ENCODE measurements around the gene COX20.

COX20 gene

DNA sequence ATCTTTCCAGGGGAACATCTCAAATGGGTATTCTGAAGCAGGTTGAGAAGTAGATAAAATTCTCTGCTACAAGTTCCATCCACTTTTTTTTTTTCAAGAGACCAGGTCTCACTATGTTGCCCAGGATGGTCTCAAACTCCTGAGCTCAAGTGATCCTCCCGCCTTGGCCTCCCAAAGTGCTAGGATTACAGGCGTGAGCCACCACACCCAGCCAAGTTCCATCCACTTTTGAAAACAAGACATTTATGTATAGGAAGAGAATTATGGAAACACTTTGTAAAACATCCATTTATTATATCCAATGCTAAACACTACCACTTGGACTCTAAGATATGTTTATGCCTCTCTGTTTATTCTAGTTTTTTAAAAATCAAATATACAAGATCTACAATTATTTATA, 15.4 kb downstream of the COX20 start:
- DNase-seq (ENCODE audit: low read depth in 1 of 2, low spot score in 1 of 2): no peak

DNA sequence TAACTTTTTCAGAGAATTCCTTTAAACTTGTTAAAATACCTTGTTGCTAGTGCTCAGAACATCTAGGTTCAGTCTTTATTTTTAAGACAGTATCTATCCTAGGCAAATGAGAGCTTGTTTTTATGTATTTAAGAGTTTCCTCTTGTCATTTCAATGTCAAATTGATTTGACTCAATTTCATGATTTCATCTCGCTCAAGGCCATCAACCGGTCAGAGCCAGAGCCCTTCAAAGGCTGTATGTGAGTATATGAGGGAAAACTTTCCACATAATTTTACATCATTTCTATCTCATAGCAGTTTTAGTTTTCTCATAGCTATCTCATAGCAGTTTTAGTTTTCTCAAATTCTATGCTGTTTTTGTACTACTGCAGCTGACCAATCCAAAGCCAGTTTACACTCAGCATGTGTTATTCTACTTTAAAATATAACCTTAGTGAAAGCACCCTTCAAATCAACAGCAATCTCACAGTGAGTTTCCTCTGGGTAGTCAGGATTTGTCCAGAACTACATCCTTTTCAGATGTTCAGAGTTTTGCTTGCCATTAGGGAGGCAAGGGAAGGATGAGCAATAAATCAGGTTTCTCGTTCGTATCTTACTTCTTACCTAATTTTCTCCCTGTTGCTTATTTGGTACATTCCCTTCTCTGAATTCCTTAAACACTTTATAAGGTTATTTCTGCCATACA, 16.2 kb downstream of the COX20 start:
- DNase-seq (ENCODE audit: low read depth in 1 of 2, low spot score in 1 of 2): no peak

DNA sequence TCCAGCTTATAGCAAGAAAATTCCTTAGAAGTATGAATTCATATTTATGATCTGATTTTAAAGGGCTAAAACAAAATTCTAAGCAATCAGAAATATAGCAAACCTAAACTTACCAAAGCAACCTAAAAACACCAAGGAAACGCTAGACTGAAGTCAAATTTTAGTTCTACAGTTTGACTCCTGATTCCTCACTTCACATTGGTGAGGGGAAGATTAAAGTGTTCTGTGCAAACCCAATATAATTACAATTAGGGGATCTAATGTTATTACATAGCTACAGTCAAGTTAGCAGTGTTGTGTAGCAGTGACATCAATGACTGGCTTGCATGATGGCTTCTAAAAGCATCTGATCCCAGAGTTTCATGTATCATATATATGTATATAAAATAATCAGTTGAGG, 17.2 kb downstream of the COX20 start:
- DNase-seq (ENCODE audit: low read depth in 1 of 2, low spot score in 1 of 2): no peak

DNA sequence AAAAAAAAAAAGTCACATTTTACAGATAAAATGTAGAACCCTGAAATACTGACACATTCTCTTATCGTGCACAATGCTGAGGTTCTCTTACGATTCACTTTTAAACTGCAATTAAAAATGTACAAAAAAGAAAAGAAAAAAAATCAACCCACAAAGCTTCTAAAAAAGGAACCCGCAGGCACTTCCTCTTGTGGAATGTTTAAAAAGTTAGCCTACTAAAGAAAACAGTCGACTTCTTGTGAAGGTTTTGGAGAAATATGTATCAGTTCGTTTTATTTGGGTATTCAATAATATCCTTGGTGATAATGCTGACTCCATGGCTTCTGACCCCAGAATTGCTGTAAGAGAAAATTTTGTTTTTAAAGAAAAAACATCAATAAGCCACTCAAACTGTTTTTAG, 18.7 kb downstream of the COX20 start:
- DNase-seq (ENCODE audit: low read depth in 1 of 2, low spot score in 1 of 2): no peak

DNA sequence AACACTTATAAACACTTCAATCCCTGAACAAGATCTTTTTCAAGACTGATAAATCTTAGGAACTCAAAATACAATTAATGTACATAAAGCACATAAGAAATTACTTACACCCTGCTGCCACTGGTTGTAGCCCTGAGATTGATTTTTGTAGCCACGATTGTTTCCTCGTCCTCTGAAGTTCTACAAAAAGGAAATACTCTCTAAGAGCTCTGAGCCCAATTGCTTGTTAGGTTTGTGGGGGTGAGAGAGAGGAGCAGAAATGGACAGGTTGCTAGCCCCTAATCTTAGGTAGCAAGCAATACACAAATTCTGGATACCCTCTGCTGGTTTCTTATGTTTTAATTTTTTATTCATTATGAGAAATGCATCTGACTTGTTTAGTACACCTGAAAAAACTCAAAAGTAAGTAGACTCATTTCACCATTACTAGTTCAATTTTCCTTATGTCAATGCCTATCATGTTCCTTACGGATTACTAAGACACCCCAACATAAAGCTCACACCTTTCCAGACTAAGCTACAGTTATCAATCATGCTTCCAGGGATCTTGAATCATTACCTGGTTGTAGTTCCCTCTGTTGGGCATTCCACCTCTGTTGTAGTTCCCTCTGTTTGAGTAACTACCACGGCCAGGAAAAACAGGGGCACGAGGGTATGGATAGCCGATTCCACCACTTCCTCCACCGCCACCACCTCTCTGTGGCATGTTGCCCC, 19.6 kb downstream of the COX20 start:
- no peak for DNase-seq (ENCODE audit: low read depth in 1 of 2, low spot score in 1 of 2)

DNA sequence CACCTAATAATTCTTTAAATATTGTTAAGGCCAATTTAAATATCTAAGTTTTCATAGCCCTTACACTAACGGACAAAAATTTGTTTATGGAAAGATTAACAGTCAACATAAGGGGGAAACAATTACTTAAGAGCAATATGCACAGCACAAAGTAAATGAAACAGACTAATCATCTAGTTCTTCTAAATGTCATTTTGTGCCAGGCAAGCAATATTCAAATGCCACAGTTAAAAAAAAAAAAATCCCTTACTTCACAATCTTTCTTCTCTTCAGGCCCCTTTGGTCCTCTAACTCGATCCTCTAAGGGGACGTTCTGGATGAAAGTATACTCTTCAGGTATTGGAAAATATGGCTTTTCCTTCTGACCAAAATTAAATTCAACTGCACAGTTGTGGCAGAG, 22.3 kb downstream of the COX20 start:
- no peak for DNase-seq (ENCODE audit: low read depth in 1 of 2, low spot score in 1 of 2)

DNA sequence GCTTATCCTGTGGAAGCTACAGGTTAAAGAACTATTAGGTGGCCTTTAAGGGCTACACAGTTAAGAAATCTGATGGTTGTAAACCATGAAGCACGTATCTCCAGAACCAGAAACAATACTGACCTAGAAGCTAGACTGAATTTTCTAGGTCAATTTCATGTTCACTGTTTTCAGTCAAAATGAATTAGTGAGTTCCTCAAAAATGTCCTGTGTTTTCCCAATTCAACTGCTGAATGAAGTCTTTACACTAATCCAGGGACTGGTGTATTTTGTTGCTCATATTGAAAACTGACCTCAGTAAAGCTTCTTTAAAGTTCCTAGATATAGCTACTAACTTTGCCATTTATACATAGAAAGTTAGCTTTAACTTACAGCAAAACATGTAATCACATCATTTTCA, 22.9 kb downstream of the COX20 start:
- no peak for DNase-seq (ENCODE audit: low read depth in 1 of 2, low spot score in 1 of 2)

DNA sequence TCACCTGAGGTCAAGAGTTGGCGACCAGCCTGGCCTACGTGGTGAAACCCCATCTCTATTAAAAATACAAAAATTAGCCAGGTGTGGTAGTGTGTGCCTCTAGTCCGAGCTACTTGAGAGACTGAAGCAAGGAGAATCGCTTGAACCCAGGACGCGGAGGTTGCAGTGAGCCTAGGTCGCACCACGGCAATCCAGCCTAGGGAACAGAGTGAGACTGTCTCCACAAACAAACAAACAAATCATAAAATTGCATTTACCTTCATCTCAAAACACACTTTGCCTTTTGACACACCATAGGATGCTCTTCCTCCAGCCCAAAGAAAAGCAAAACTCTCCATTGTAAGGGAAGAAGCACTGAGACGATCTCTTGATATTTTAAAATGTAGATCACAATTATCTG, 24.6 kb downstream of the COX20 start:
- no peak for DNase-seq (ENCODE audit: low read depth in 1 of 2, low spot score in 1 of 2)

DNA sequence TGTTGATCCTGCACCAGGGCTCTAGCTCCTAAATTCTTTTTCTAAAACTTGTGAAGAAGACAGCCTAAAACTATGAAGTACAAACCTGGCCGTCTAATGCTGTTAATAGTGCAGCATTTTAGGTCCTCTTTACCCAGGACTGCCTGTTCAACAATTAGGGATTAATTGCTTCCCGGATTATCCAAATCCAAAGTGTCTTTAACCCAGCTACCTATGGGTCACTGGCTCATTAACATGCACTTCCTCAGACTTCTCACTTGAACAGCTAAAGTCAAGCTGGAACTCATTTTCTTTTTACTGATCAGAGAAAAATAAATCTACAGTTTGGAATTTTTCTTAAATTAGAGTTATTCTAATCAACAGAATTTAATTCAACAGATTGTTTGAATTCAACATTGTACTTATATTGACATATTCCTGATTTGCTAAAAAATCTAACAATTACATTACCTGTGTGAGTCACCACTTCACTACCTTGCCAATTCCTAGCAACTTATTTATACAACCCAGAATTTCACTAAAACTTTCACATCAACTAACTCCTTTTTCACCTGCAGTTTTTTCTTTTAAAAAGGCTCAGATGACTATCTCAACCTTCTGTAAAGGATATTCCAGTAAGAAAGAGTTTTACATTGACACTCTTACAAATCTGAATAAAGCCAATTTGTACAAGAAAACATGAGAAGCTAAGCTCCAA, 25.6 kb downstream of the COX20 start:
- no peak for DNase-seq (ENCODE audit: low read depth in 1 of 2, low spot score in 1 of 2)

DNA sequence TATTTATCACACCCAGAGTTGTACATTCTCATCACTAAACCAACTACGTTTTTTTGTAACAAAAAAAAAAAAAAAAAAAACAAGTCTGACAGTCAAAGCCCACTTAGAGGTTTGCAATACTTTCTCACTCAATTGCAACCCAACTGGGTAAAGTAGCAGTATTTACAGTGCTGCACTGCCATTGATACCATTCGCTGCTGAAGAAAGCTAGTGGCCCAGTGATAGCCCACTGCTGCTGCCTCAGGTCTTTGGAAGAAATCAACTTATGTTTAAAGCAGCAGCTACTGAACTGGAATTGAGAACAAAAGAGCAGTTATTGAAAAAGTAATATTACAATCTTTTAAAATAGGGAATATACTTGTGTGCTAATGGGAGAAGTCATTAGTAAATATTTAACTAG, 26.2 kb downstream of the COX20 start:
- DNase-seq (ENCODE audit: low read depth in 1 of 2, low spot score in 1 of 2): no peak

DNA sequence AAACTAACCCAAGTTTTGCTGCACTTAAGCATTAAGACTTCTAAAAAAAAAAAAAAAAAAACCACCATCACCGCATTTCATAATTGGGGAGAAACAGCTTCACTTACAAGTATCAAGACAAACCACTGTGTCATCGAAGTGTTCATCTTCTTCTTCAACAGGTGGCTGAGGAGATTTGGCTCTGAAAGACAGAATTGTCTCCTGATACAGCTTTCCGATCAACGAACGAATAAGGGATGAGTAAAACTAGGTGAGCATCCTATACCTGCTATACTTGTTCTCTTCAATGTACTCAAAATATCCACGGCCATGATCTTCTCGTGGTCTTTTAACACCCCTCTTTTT, 26.9 kb downstream of the COX20 start:
- DNase-seq (ENCODE audit: low read depth in 1 of 2, low spot score in 1 of 2): no peak

DNA sequence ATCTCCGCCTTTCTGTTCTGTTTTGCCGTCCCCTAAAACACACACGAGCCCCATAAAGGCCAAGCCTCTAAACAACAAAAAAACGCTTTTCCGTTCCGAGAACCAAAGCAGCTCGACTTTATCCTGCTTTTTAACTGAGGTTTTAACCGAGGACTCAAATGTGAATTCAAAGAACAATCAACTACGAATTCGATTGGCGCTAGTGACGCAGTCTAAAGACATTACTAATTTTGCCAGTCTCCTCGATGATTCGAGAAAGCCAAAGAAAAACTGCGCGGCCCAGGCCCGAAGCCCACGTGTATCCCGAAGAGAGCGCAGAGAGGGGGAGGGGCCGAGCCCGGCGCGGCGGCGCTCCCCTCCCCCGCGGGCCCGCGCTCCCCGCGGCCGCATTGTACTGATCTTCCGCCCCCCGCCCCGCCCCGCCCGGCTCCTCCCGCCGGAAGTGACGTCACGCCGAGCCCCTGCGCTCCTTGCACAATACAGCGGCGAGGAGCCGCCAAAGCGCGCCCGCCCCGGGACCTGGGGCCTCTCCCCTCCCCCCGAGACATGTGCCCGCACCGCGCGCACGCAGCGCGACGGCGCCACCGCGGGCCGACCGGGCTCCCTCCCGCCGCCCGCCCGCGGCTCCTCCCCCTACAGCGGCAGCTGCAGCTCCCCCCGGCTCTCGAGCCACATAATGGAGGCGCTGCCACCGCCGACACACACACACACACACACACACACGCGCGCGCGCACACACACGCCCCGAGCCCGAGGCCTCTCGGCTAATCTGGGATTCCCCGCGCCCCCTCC, 27.4 kb downstream of the COX20 start:
- peak; percentile 92 to 98 for DNase-seq (ENCODE audit: low read depth in 1 of 2, low spot score in 1 of 2)

DNA sequence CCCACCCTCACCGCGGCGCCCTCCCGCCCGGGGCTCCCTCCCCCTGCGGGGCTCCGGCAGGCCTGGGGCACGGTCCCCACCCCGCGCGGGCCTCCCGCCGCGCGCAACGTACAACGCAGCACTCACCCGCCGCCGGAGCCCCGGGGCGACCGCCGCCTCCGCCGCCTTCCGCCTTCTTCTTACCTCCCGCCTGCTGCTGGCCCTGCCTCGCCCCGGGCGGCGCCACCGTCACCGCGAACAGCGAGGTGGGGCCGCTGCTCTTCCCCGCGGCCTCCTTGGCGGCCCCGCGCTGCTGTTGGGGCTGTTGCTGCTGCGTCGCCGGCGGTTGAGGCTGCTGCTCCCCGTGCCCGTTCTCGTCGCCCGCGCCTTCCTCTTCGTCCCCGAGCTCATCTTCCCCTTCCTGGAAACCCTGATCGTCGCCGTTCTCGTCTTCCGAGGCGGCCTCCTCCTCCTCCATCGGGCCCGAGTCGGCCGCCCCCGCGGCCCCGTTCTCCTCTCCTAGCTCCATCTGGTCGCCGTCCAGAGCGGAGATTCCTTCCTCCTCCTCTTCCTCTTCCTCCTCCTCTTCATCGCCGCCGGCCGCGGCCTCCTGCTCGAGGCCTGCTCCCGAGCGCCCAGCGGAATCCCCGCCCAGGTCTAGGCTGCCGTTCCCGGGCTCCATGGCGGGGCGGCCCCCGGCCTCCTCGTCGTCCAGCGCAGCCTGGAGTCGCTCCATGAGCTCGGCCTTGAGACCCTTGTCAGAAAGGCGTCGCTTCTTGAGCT, 28.2 kb downstream of the COX20 start:
- DNase-seq (ENCODE audit: low read depth in 1 of 2, low spot score in 1 of 2): peak in 1 of 2 donors; percentile 33

DNA sequence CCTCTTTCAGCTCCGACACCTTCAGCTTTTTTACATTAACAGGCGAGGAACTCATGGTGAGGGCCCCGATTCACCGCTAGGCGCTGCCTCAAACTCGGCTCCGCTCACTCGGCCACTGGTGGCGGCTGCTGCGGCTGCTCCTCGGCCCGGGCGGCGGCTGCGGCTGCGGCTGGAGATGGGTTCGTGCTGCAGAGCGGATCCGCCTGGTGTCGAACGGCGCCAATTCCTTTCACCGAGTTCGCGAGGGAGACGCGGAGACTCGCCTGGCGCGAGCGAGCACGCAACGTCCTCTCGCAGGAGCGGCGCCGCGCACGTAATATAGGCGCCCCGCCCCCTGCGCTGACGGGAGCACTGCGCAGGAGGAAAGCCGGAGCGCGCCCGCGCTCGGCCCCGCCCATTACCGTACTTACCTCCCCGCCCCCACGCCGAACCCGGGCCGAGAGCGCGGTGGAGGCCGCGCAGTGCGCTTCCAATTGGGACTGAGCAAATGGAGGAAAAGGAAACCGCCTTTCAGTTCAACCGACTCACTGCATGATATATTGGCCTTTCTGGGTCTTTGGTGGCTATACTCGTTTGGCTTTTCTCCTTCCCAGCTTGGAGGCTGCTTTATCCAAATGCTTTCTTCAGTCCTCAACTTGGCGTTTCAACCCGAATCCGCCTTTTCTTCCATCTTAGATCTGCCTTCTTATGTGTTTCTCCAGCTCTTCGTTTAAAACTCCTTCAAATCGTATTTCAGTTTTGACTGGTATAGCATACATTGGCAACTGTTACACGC, 29.0 kb downstream of the COX20 start, which contains the start of gene HNRNPU:
HNRNPU (minus strand) TSS at position 291 of the 775 bp plus-strand sequence; CDS start at position 55, 236 bp downstream.
- peak; percentile 93 to 98 for DNase-seq (ENCODE audit: low read depth in 1 of 2, low spot score in 1 of 2)

DNA sequence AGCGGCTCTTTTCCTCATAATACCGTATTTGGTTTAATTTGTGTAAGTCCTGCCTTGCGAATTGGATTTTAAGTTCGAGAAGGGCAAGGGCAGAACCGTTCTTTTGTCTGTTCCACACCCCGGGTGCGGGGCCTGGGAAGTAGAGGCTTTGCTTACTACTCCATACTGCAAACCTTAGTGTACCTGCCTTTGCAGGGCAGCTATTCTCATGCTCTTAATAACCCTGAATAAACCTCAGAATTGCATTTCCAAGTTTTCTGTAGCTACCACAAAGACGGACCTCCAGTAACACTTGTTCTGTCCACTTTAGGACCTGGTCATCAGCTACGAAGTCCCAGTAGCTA, 29.5 kb downstream of the COX20 start:
- no peak for DNase-seq (ENCODE audit: low read depth in 1 of 2, low spot score in 1 of 2)

DNA sequence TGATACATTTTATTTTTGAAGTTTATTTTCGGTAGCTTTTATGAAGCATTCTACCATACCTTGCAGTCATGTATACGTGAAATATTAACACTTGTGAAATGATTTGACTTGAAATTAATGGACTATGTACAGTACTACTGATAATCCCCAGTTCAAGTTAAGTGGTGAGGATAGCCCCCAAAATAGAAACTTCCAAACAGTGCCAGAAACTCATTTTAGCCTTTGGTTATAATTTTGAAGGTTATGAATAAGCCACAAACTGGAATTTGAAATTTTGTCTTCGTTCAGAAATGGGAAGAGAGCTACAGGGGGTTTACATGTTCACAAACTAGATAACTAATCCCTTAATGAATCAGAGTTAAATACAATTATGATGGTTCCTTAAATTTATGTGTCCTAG, 30.4 kb downstream of the COX20 start:
- DNase-seq (ENCODE audit: low read depth in 1 of 2, low spot score in 1 of 2): no peak

DNA sequence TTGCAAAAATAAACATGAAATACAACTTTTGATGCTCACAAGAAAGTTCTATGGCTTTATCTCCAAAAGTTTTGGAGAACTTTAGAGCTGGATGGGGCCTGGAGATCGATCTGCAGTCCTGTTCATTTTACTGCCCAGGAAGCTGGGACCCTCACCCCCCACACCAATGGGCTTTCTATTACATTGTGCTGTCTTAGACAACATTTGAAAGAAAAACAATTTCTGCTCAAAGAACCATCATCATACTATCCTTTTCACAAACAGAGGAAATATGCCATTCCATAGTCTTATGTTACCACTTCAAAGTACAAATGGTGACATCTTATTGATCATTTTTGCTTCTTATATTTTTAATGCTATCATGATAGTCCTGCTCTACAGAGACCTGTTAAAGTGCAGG, 30.9 kb downstream of the COX20 start:
- DNase-seq (ENCODE audit: low read depth in 1 of 2, low spot score in 1 of 2): no peak

DNA sequence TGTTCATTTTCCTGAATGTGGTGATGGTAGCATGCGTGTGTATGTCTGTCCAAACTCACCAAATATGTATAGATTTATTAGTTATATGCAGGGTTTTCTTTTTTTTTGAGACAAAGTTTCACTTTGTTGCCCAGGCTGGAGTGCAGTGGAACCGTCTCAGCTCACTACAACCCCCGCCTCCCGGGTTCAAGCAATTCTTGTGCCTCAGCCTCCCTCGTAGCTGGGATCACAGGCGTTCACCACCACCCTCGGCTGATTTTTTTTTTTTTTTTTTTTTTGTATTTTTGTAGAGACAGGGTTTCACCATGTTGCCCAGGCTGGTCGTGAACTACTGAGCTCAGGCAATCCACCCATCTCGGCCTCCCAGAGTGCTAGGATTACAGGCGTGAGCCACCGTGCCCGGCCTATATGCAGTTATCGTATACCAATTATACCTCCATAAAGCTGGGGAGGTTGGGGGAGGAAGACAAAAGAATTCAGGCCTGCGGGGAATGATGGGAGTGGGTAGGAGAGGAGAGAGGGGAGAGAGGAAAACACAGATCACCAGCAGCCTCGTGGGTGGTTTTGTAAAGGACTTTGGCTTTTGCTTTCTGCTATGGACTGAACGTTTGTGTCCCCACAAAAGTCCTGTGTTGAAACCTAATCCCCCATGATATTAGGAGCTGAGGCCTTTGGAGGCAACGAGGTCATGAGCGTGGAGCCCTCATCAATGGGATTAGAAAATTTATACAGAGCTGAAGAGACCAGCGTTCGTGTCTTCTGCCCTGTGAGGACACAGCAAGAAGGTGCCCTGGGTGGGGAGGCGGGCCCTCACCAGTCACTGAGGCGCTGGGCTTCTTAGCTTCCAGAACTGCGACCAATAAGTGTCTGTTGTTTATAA, 33.3 kb downstream of the COX20 start:
- DNase-seq (ENCODE audit: low read depth in 1 of 2, low spot score in 1 of 2): no peak

DNA sequence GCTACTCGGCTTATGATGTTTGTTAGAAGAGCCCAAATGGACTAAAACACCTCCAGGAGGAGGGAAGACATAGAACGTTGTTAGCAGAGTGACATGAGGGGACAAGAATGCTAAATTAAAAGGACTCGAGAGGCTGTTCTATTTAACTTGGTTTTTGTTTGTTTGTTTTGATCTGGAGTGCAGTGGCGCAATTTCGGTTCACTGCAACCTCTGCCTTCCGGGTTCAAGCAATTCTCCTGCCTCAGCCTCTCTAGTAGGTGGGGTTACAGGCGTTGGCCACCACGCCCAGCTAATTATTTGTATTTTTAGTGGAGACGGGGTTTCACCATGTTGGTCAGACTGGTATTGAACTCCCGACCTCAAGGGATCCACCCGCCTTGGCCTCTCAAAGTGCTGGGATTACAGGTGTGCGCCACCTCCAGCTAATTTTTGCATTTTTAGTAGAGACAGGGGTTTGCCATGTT, 33.9 kb downstream of the COX20 start:
- no peak for DNase-seq (ENCODE audit: low read depth in 1 of 2, low spot score in 1 of 2)

Measured in stimulated activated CD4-positive, alpha-beta T cell treated with anti-CD3 and anti-CD28 coated beads, Interleukin-15, amount 100 ng/mL, for 1 hour (primary cell).